GM19240 (cell line): Measurements from ENCODE around the gene TTC28.

ENCODE experiments used
- DNase-seq: peaks from one replicate; pipeline ENCODE4 v3.0.0; 2011; ENCODE audit warnings: low spot score; ENCODE audit not compliant: insufficient read length

The TTC28 gene

GRCh38 chr22:27975381-27976013, 704.1 kb downstream of the TTC28 start:
- no peak for DNase-seq

GRCh38 chr22:27973846-27974245, 705.8 kb downstream of the TTC28 start:
- no peak for DNase-seq

- DNase-seq = no peak
These were observed 706.6 kb downstream of the TTC28 start for GRCh38 chr22:27972732-27973698.

- DNase-seq = no peak
These were observed 707.7 kb downstream of the TTC28 start for GRCh38 chr22:27971926-27972325.

GRCh38 chr22:27970596-27971220, 708.9 kb downstream of the TTC28 start:
- DNase-seq = no peak

GRCh38 chr22:27966168-27967064, 713.2 kb downstream of the TTC28 start:
- DNase-seq = no peak

- no peak for DNase-seq
These were observed 717.2 kb downstream of the TTC28 start for GRCh38 chr22:27962268-27963044.

GRCh38 chr22:27961680-27962079, 718.0 kb downstream of the TTC28 start:
- no peak for DNase-seq

- DNase-seq = no peak
These were observed 718.5 kb downstream of the TTC28 start for GRCh38 chr22:27961182-27961581.

- no peak for DNase-seq
These were observed 720.1 kb downstream of the TTC28 start for GRCh38 chr22:27959335-27960090.

- DNase-seq = no peak
These were observed 726.9 kb downstream of the TTC28 start for GRCh38 chr22:27952779-27953178.

GRCh38 chr22:27952091-27952490, 727.5 kb downstream of the TTC28 start:
- no peak for DNase-seq

GRCh38 chr22:27949421-27949820, 730.2 kb downstream of the TTC28 start:
- no peak for DNase-seq

- DNase-seq = no peak
These were observed 731.1 kb downstream of the TTC28 start for GRCh38 chr22:27948569-27948968.

- DNase-seq = no peak
These were observed 732.2 kb downstream of the TTC28 start for GRCh38 chr22:27947448-27947847.

GRCh38 chr22:27941143-27941542, 738.5 kb downstream of the TTC28 start:
- no peak for DNase-seq

- no peak for DNase-seq
These were observed 742.2 kb downstream of the TTC28 start for GRCh38 chr22:27937453-27937852.

GRCh38 chr22:27935897-27936296, 743.7 kb downstream of the TTC28 start:
- DNase-seq = no peak

GRCh38 chr22:27934069-27934468, 745.6 kb downstream of the TTC28 start:
- no peak for DNase-seq
